NCI-H2081 (cell line): ENCODE measurements around the gene CS.
"Not testable (repeated sequence)": the region's sequence is repeated elsewhere in the genome, so short reads cannot be mapped to it uniquely, and the experiment has no call there.

Experiments
- DNase-seq, 2 experiments: peaks; one replicate each; lab custom pipeline; 2025; lab: John Stamatoyannopoulos, UW

The CS gene

GRCh38 chr12:56280849-56281248 lies 19.3 kb downstream of the CS start:
- DNase-seq: no peak

DNA sequence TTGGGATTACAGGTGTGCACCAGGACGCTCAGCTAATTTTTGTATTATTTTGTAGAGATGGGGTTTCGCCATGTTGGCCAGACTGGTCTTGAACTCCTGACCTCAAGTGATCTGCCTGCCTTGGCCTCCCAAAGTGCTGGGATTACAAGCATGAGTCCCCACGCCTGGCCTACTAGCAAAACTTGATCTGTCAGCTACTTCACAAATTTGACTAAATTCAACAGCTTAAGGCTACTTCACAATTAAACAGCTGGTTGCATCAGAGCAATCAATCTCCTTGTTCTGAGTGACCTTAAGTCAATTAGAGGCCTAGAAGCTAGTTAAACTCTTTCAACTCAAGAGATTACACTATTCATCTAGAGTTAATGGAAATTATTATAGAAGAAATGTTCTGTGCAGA lies 21.2 kb downstream of the CS start:
- DNase-seq: no peak

DNA sequence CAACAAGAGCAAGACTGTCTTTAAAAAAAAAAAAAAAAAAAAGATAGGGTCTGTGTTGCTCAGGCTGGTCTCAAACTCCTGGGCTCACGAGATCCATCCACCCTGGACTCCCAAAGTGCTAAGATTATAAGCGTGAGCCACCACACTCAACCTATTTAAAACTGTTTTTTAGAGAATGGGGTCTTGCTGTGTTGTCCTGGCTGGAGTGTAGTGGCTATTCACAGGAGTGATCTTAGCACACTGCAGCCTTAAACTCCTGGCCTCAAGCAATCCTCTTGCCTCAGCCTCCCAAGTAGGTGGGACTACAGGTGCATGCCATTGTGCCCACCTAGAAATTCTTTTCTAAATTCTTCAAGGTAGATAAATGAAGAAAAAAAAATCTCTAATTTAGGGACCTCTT lies 25.8 kb downstream of the CS start:
- DNase-seq: no peak

DNA sequence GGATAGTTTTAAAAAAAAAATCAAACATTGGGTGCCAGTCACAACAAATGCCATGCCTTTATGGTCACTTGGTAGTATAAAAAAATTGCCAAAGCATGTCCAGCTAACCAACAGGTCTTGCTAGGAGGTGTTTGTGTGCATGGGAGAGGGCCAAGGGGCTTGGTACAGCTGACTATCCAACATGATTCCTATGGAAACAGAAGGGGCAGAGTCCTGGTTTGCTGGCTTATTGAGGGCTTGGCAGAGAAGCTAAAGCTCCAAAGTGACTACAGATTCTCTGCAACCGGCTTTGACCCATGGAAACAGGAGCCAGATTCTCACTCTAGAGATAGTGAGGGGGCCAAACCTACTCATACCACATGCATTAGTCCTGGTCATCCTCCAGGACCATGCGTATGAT lies 27.7 kb downstream of the CS start:
- DNase-seq: not testable (repeated sequence)

GRCh38 chr12:56271031-56271430 lies 29.1 kb downstream of the CS start:
- no peak for DNase-seq

DNA sequence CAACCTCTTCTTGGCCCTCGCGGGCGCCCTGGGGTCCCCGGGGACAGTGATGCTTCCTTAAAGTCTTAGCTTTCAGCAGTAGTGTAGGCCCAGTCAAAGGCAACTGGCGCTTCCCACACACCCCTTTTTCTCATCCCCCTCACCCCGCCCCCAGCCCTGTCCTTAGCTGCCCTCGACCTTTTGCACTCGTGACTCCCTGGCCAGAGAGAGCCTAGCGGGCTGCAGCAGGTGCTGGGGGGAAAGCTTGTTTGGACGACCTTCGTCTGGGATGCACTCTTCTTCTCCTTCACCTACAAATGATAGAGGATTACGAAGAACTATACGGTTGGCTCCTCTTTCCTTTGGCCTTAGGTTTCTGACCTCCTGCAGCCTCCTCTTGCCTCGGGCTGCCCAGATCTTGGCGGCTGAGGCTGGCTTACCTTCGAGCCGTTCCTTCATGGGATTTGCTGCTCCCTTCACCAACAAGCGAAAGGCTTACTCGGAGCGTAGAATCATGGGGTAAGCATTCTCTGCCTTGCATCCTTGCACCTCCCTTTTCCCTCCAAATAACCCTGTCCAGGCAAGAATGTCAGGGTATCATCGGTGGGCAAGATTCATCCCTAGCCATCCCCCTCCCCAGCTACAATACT lies 32.6 kb downstream of the CS start:
- DNase-seq: no peak

DNA sequence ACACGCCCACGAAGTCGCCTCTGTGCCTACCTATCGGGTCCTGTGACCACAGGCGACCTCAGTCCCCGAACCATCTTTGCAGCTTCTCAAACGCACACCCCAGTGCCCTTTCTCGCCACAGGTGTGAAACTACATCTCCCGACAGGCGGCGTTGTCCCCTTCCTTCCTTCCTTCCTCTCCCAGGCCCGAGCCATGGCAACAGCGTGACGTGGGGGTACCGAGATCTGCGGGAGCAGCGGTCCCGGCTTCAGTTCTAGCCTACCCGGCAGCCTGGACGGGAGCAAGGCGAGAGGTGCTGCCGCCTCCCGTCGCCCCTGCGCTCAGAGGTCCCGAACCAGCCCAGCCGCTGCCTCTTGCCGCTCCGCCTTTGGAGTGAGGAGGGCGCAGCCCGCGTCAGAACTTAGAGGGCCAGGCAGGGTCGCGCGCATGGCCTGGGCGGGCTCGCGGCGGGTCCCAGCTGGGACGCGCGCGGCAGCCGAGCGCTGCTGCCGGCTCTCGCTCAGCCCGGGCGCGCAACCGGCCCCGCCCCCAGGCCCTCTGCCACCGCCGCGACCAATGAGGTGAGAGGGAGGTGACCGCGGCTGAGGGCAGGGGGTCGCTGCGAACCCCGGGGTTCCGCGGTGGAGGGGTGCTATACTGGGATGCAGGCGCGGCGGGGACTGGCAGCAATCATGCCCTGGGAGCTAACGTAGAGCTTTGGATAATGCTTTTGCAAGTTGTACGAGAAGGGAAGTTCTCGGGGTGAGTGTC lies 33.3 kb downstream of the CS start, which contains the start of gene COQ10A:
Gene COQ10A (plus strand): TSS at position 250 of the 750 bp plus-strand sequence. CDS start 177 bp downstream, at position 427.
- peak; percentile 84 to 85 for DNase-seq

DNA sequence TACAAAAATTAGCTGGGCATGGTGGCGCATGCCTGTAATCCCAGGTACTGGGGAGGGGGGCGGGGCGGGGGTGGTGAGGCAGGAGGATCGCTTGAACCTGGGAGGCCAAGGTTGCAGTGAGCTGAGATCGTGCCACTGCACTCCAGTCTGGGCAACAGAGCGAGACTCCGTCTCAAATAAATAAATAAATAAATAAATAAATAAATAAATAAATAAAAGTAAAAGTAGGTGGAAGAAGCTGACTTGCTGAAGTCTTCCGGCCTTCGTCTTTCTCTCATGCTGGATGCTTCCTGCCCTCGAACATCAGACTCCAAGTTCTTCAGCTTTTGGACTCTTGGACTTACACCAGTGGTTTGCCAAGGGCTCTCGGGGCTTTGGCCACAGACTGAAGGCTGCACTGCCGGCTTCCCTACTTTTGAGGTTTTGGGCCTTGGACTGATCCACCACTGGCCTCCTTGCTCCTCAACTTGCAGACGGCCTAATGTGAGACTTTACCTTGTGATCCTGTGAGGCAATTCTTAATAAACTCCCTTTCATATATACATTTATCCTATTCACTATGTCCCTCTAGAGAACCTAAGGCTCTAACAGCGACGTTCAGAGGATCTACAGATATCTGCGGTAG lies 34.0 kb downstream of the CS start:
- DNase-seq: not testable (repeated sequence)

GRCh38 chr12:56262955-56263354 lies 37.2 kb downstream of the CS start:
- DNase-seq: not testable (repeated sequence)

DNA sequence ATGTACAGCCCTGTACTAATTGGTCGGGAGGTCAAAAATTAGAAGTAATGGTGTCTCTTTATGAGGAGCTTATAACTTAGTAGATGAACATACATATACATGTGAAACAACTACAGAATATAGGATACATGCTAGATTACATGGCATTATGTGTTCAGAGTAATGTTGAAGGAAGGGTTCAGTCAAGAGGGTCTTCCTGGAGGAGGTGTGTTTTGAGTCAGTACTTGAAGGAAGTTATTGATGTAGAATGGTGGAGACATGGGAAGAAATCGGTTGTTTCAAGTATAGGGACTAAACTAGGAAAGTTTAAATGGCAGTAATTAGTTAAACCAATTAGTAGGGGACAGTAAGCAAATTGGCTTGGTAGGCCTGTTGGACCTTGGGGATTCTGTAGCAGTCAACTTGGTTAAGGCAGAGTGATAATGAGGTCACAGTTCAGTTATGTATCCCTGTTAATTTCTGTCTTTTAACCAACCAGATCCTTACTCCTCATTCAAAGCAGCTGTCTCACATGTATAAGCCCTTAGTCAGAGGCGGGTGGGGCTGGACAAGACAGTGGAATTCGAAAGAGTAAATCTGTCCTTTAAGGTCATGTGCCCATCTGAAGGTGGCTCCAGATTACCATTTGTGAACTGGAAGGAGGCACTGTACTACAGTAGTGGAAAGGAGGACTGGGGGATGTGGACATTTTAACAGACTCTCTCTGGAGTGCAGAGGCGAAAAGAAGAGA lies 38.5 kb downstream of the CS start:
- no peak for DNase-seq

DNA sequence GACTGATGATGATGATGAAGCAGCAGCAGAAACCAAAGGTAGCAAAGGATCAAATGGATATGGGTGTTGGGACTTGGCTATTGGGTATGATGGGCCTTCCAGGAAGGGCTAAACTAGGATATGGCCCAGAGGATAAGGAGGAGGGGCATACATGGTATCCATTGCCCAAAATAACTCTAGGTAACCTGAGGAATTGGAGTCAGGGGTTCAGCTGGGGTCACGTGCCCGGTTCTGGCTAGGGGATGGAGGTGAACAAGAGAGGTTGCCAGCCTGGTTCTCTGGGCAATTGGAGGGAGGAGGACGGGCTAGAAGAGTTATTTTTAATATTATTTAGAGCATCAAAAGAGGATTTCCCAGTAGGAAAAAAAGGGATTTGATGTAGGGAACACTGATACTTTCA lies 39.2 kb downstream of the CS start:
- no peak for DNase-seq

- DNase-seq: no peak
These were observed 39.8 kb downstream of the CS start for GRCh38 chr12:56260380-56260779.

DNA sequence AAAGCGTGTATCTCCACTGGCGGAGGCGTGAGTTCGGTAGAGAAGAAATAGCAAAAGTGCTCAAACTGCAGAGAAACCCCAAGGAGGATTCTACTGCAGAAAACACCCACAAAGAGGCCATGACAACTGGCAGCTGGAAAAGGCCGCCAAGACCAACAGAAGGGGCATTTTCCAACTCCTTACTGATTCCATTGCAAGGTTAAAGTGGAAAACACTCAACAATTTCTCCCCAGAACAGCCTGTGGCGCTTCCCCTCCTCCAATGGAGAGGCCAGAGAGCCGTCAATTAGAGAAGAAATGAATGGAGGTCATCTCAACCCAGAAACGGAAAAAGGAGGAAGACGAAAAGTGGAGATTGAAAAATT lies 41.3 kb downstream of the CS start:
- DNase-seq: no peak

DNA sequence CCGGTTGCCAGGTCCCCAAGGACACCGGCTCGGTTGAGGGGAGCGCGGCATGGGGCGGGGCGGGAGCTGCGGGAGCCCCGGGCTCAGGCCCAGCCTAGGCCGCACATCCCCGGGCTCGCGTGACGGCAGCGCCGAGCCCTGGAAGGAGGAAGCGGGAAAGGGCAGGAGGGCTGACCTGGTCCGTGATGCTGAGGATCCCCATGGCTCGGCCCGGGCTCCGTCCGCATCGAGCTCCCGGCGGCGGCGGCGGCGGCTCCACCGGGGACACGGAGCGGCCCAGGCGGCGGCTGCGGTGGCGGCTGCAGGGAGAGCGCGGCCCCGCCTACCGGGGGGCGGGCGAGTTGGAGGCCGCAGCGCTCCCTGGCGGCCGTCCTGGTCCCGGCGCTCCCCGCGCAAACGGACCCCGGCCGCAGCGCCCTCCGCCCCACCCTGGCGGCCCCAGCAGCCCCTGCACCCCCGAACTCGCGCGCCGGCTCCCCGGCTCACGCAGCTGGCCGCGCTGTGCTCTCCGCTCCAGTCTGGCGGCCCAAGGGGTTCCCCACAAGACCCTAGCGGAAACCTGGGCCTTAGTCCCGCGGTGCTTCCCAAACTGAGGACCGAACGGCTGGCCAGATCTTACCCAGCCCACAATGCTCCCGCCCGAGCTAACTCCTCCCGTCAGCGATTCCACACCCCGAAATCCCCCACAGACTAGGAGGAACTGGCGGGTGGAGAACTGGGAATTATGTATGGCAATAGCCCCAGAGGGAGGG lies 41.9 kb downstream of the CS start, which contains the start of gene ANKRD52:
Gene ANKRD52 (minus strand): TSS at position 317 of the 752 bp plus-strand sequence. CDS start 115 bp downstream, at position 202.
- DNase-seq: peak; percentile 67 to 72

DNA sequence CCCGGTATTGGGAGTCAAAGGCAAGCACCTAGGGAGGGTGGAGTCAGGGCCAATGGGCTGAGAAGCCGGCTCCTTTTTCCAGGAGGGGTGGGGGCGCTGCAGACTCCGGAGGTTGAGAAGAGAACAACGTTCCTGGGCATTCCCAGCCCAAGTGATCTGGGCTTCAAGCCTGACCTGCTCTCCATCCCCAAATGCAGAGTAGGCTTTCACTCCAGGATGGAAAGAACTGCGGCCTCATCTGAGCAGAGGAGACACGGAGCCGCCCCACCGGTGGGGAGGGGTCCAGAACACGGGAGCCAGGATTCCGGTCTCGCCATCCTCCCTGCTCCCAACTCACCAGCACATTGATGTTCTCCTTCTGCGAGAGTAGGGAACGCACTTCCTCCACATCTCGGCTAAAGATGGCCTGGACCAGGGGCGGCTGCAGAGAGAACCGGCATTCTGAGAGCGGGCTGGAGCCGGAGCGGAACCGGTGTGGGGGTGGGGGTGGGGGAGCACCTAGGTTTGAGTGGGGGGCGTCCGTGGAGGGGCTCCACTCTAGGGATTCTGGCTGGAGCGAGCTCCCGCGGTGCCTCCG lies 42.6 kb downstream of the CS start:
- peak; percentile 9 to 27 for DNase-seq

GRCh38 chr12:56257071-56257470 lies 43.1 kb downstream of the CS start:
- no peak for DNase-seq

DNA sequence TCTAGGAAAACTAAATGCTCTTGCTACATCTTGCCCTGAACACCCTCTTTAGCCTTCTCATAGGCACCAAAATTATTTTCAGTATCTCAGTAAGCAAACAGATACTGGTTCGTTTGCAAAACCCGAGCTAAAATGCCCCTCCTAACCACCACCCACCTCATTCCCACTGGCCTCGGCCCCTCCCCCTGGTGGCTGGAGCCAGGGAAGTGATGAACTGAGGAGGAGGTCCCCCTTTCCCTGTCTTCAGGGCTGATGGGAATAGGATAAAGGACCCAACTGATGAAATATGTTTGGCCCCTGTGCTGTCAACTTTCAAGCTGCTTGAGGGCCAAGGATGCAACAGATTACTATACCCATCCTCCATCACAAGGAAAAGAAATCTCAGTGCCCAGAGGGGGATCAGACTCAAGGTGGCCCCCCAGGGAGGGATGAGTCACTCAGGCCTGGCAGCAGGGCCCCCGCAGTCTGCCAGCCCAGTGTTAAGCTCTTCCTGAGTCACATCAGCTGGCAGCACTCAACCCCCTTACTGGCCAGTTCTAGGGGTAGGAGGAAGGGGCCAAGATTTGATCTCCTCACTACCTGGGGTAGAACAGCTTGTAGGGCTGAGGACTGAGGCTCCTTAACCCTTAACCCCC lies 43.7 kb downstream of the CS start:
- DNase-seq: no peak

GRCh38 chr12:56255671-56256070 lies 44.5 kb downstream of the CS start:
- no peak for DNase-seq

DNA sequence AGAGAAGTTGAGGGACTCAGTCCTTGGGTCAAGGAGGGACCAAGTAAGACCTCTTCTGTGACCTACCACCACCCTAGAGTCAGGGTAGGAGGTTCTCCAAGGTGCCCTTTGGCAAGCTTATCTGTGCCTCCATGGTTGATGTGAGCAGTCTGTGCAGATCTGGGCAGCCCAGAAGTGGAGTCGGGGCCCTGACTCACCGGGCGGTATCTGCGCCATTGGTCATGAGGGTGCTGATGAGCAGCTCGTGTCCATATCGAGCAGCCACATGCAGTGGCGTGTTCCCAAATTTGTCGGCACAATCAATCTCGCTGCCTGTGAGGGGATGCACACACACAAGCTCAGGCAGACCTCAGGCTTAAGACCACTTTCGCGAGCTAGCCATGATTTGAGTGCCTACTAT lies 47.0 kb downstream of the CS start:
- DNase-seq: no peak

GRCh38 chr12:56252649-56253048 lies 47.5 kb downstream of the CS start:
- DNase-seq: no peak

DNA sequence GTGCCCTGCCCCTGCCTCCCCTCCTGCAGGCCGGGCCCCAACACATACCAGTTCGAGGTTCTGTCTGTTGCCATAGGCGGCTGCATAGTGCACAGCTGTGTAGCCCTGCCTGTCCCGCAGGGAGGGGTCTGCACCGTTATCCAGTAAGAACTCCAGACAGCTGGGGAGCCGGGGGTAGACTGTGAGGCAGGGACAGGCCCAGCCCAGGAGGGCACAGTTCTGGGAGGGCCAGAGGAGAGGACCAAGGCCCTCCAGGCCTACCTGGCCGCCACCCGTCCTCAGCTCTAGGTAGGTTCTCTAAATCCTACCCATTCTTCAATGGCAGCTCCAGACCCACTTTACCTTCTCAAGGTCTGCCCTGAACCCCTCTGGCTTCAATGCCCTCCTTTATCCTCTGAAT lies 51.4 kb downstream of the CS start:
- no peak for DNase-seq
